ENCODE data around the gene PDZD7. TPM values are rescaled to one million over a fixed set of nuclear protein-coding genes. Genes with fewer than 3 reads are reported as not detected.

The PDZD7 gene
- total RNA-seq, 1 donor from 2014 or later, result 0.53 TPM

DNA sequence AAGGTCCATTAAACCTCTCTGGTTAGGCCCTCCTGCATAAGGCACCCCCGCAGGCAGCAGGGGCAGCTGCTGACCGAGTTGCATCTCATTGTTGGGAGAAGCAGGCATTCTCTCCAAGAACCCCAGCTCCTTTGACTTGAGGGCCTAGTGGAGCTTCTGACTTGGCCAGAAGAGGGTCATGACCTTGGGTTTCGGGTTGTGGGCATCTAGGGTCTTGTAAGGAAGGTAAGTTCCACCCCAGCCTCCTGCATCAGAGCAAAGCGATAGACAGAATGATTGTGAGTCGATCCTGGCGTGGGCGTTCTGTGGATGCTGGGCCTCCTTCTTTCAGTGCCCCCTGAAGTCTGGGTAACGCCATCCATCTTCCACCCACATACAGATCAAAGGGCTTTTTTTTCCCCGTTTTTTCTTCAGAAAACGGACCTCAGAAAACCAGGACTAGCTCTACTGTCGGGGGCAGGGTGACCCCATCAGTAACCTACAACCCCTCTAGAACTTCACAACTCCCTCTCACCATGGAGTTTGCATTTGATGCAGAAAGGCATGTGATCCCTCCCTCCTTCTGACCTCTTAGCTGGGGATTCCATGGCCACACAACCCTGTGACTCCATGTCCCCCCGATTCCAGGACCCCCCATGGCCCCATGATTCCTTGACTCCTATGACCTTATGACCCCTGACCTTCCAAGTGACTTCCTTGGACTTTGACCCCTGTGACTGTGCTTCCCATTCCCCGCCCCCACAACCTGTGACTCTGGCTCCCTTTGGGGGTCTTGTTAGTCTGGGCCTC lies 58.6 kb downstream of the PDZD7 start:
- TF ChIP-seq, protein P1, sequence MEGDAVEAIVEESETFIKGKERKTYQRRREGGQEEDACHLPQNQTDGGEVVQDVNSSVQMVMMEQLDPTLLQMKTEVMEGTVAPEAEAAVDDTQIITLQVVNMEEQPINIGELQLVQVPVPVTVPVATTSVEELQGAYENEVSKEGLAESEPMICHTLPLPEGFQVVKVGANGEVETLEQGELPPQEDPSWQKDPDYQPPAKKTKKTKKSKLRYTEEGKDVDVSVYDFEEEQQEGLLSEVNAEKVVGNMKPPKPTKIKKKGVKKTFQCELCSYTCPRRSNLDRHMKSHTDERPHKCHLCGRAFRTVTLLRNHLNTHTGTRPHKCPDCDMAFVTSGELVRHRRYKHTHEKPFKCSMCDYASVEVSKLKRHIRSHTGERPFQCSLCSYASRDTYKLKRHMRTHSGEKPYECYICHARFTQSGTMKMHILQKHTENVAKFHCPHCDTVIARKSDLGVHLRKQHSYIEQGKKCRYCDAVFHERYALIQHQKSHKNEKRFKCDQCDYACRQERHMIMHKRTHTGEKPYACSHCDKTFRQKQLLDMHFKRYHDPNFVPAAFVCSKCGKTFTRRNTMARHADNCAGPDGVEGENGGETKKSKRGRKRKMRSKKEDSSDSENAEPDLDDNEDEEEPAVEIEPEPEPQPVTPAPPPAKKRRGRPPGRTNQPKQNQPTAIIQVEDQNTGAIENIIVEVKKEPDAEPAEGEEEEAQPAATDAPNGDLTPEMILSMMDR (IDR thresholded peaks at IDR 0.05), result no peak

GRCh38 chr10:100970914-100971811 lies 59.8 kb downstream of the PDZD7 start:
- H3K4me1 ChIP-seq, result peaks cover 8 to 9% of the 10 kb centered on the region in 2 donors
- peaks cover 0 to 5% of the 10 kb centered on the region in 2 donors for H3K36me3 ChIP-seq
- no peaks in the 10 kb centered on the region for H3K9me3 ChIP-seq
- intact Hi-C loops (cut with DNase I), result no loop called here
- H3K4me3 ChIP-seq, result no peak overlapping the region
- no peaks in the 10 kb centered on the region for H3K27me3 ChIP-seq
- DNase-seq (ENCODE audit: low spot score in 2 of 2), result peak in 1 of 2 donors; percentile 52
- no peak overlapping the region for H3K27ac ChIP-seq
- TF ChIP-seq, protein P1 (IDR thresholded peaks at IDR 0.05), result no peak

More for the DNA sequence above, 58.6 kb downstream of the PDZD7 start:
- intact Hi-C loops (cut with DNase I), result no loop called here
- Histone ChIP-seq H3K27me3 (no peaks in the 10 kb centered on the region), H3K27ac (no peak overlapping the region), H3K36me3 (peaks cover 0 to 3% of the 10 kb centered on the region in 2 donors), H3K4me3 (no peak overlapping the region), H3K9me3 (no peaks in the 10 kb centered on the region), H3K4me1 (peaks cover 8 to 9% of the 10 kb centered on the region in 2 donors)
- peak in 1 of 2 donors; percentile 51 for DNase-seq (ENCODE audit: low spot score in 2 of 2)

- Histone ChIP-seq H3K27ac (peak overlapping the region in 1 of 2 donors; percentile 39), H3K27me3 (no peaks in the 10 kb centered on the region), H3K9me3 (no peaks in the 10 kb centered on the region), H3K4me3 (peak overlapping the region in 1 of 2 donors; percentile 74), H3K36me3 (peaks cover 4 to 9% of the 10 kb centered on the region in 2 donors), H3K4me1 (peaks cover 8 to 9% of the 10 kb centered on the region in 2 donors)
- intact Hi-C loops (cut with DNase I), result no loop called here
- TF ChIP-seq, protein P1 (IDR thresholded peaks at IDR 0.05), result no peak
- DNase-seq (ENCODE audit: low spot score in 2 of 2), result peak in 1 of 2 donors; percentile 62
Observed at GRCh38 chr10:100970076-100970913, 60.6 kb downstream of the PDZD7 start.

- TF ChIP-seq, protein P1 (IDR thresholded peaks at IDR 0.05), result peak; percentile 58 to 78 (median 72)
- Histone ChIP-seq H3K4me3 (peak within 1 kb of the TSS; percentile 62 to 74), H3K27ac (peak within 1 kb of the TSS; percentile 30 to 39), H3K4me1 (peaks cover 8 to 9% of the 10 kb centered on the region in 2 donors), H3K36me3 (peaks cover 5 to 10% of the 10 kb centered on the region in 2 donors), H3K27me3 (no peaks in the 10 kb centered on the region), H3K9me3 (no peaks in the 10 kb centered on the region)
- DNase-seq (ENCODE audit: low spot score in 2 of 2), result peak in 1 of 2 donors; percentile 67
- intact Hi-C loops (cut with DNase I), result loop anchor here (1.0 kb wide), 1 partner anchor 44 kb away; no protein-coding TSS in a partner anchor
Observed at GRCh38 chr10:100969187-100970075, 61.5 kb downstream of the PDZD7 start, which contains the start of gene SEMA4G. Gene SEMA4G (plus strand): TSS chr10:100969504. CDS start chr10:100972913, 3,409 bp downstream.

Measured in ascending aorta (tissue), 2 donors.